H1 (cell line): ENCODE results near the gene TEX48. TPM values are rescaled to one million over a fixed set of nuclear protein-coding genes. Genes with fewer than 3 reads are reported as not detected.

Source experiments
- CTCF ChIA-PET: fragments of 300-600 bp; sonication (Branson Sonifier 250); formaldehyde crosslinking; loops from one replicate; lab custom pipeline; 2021; ENCODE audit not compliant: partially characterized antibody; lab: Charles Lee
- POLR2A ChIA-PET: fragments of 300-600 bp; sonication (Branson Sonifier 250); formaldehyde crosslinking; loops from one replicate; lab custom pipeline; 2021; ENCODE audit warnings: inconsistent platforms; ENCODE audit not compliant: partially characterized antibody; lab: Charles Lee
- DNase-seq, 2 experiments: peaks; one replicate each; pipeline versions ENCODE4 v3.0.0 to v3.0.0-alpha.2; 2010 to 2022; ENCODE audit warnings: low spot score in 2 of 2, low read depth in 1 of 2, mixed read lengths in 1 of 2
- FAIRE-seq: peaks from 2 replicates; lab custom pipeline; 2011; peaks lifted over from hg19 to GRCh38; lab: Jason Lieb, UNC
- H2AFZ ChIP-seq: 2 replicates; pipeline ENCODE4 v1.8.1; 2012; ENCODE audit warnings: low read length, inconsistent platforms
- H2AK5ac ChIP-seq: 2 replicates; pipeline ENCODE4 v1.6.1; 2013; ENCODE audit warnings: low read depth, low read length
- H2BK120ac ChIP-seq: replicated peaks from 2 replicates; pipeline ENCODE3; 2013; ENCODE audit warnings: low read depth, low read length, inconsistent platforms
- H2BK12ac ChIP-seq: 2 replicates; pipeline ENCODE4 v1.6.1; 2013; ENCODE audit warnings: low read depth, low read length
- H2BK15ac ChIP-seq: 2 replicates; pipeline ENCODE4 v1.6.1; 2013; ENCODE audit warnings: low read length
- H2BK20ac ChIP-seq: 2 replicates; pipeline ENCODE4 v1.6.1; 2013; ENCODE audit warnings: low read length
- H2BK5ac ChIP-seq: 2 replicates; pipeline ENCODE4 v1.6.1; 2013; ENCODE audit warnings: low read depth, low read length
- H3K14ac ChIP-seq: 2 replicates; pipeline ENCODE4 v1.6.1; 2013; ENCODE audit warnings: inconsistent platforms; ENCODE audit not compliant: insufficient read length
- H3K18ac ChIP-seq: 2 replicates; pipeline ENCODE4 v1.6.1; 2013; ENCODE audit warnings: low read length; ENCODE audit errors: extremely low read depth
- H3K23ac ChIP-seq: 2 replicates; pipeline ENCODE4 v1.6.1; 2013; ENCODE audit warnings: inconsistent platforms; ENCODE audit not compliant: insufficient read length
- H3K23me2 ChIP-seq: 2 replicates; pipeline ENCODE4 v1.6.1; 2013; ENCODE audit warnings: low read depth, low read length
- H3K27ac ChIP-seq: 2 replicates; pipeline ENCODE4 v1.6.1; 2011; ENCODE audit warnings: low read depth, low read length, inconsistent platforms
- H3K27me3 ChIP-seq, 4 experiments: replicated peaks in 1 of 4; 1 replicate in 1 of 4; 2 replicates in 3 of 4; pipeline versions ENCODE4 v1.6.1 to v1.8.1; 2011 to 2013; ENCODE audit warnings: low read length in 3 of 4, mild to moderate bottlenecking in 3 of 4, inconsistent platforms in 2 of 4, mixed read lengths in 2 of 4, moderate library complexity in 1 of 4; ENCODE audit not compliant: control insufficient read depth in 3 of 4, insufficient read depth in 3 of 4; ENCODE audit errors: extremely low read depth in 1 of 4
- H3K36me3 ChIP-seq, 4 experiments: 2 replicates each; pipeline versions ENCODE4 v1.6.1 to v1.8.1; 2011 to 2013; ENCODE audit warnings: mild to moderate bottlenecking in 4 of 4, low read length in 3 of 4, moderate library complexity in 2 of 4, control low read depth in 1 of 4, inconsistent platforms in 1 of 4; ENCODE audit not compliant: insufficient read depth in 4 of 4, control insufficient read depth in 2 of 4
- H3K4ac ChIP-seq: replicated peaks from 2 replicates; pipeline ENCODE3; 2013; ENCODE audit warnings: low read length, low read depth, mixed read lengths, inconsistent platforms; ENCODE audit not compliant: insufficient read length
- H3K4me1 ChIP-seq, 4 experiments: replicated peaks in 1 of 4; 1 replicate in 1 of 4; 2 replicates in 3 of 4; pipeline versions ENCODE4 v1.6.1 to v1.8.1; 2011 to 2013; ENCODE audit warnings: low read length in 3 of 4, inconsistent platforms in 2 of 4, mixed read lengths in 1 of 4; ENCODE audit not compliant: insufficient read depth in 4 of 4, control insufficient read depth in 3 of 4
- H3K4me2 ChIP-seq, 2 experiments: 2 replicates each; pipeline versions ENCODE4 v1.6.1 to v1.8.1; 2011 to 2013; ENCODE audit warnings: low read depth in 2 of 2, low read length in 2 of 2, control low read depth in 1 of 2, inconsistent platforms in 1 of 2, mild to moderate bottlenecking in 1 of 2; ENCODE audit not compliant: insufficient read depth in 1 of 2
- H3K4me3 ChIP-seq, 4 experiments: fragments of 200-600, 300-600 bp in 1 of 4; sonication (generic), shearing (Covaris generic), sonication (Bioruptor Twin) in 1 of 4; 2 replicates each; pipeline versions ENCODE4 v1.5.1 to v1.8.1; 2011 to 2016; ENCODE audit warnings: low read length in 4 of 4, low read depth in 3 of 4, control low read depth in 2 of 4, inconsistent platforms in 2 of 4, mild to moderate bottlenecking in 2 of 4, mixed read lengths in 1 of 4, moderate library complexity in 1 of 4; ENCODE audit not compliant: insufficient read depth in 2 of 4; ENCODE audit errors: extremely low read depth in 1 of 4
- H3K56ac ChIP-seq: replicated peaks from 2 replicates; pipeline ENCODE3; 2013; ENCODE audit warnings: low read depth, mild to moderate bottlenecking, mixed read lengths, low read length, inconsistent platforms; ENCODE audit not compliant: insufficient read length
- H3K79me1 ChIP-seq: 2 replicates; pipeline ENCODE4 v1.6.1; 2013; ENCODE audit warnings: low read depth, low read length, control low read depth
- H3K79me2 ChIP-seq, 2 experiments: 2 replicates each; pipeline versions ENCODE4 v1.6.1 to v1.8.1; 2012 to 2013; ENCODE audit warnings: low read length in 2 of 2, mild to moderate bottlenecking in 2 of 2, inconsistent platforms in 1 of 2; ENCODE audit not compliant: insufficient read depth in 2 of 2, control insufficient read depth in 1 of 2
- H3K9ac ChIP-seq, 4 experiments: replicated peaks in 1 of 4; 1 replicate in 1 of 4; 2 replicates in 3 of 4; pipeline versions ENCODE4 v1.6.1 to v1.8.1; 2011 to 2013; ENCODE audit warnings: low read depth in 3 of 4, low read length in 3 of 4, control low read depth in 2 of 4, mild to moderate bottlenecking in 2 of 4, moderate library complexity in 2 of 4, inconsistent platforms in 1 of 4; ENCODE audit errors: extremely low read depth in 1 of 4
- H3K9me3 ChIP-seq, 2 experiments: 2 replicates each; pipeline versions ENCODE4 v1.6.1 to v1.8.1; 2012 to 2013; ENCODE audit warnings: mild to moderate bottlenecking in 2 of 2, moderate library complexity in 2 of 2, control low read depth in 1 of 2, inconsistent platforms in 1 of 2, low read depth in 1 of 2, low read length in 1 of 2, mixed read lengths in 1 of 2; ENCODE audit not compliant: insufficient read depth in 2 of 2
- H4K20me1 ChIP-seq, 2 experiments: replicated peaks in 1 of 2; 2 replicates each; pipeline versions ENCODE3 to v1.8.1; 2011 to 2013; ENCODE audit warnings: inconsistent platforms in 2 of 2, low read length in 2 of 2, mild to moderate bottlenecking in 1 of 2; ENCODE audit not compliant: insufficient read depth in 2 of 2, control insufficient read depth in 1 of 2
- H4K5ac ChIP-seq: 2 replicates; pipeline ENCODE4 v1.6.1; 2013; ENCODE audit warnings: low read length, low read depth, mixed read lengths, inconsistent platforms; ENCODE audit not compliant: insufficient read length
- H4K8ac ChIP-seq: 2 replicates; pipeline ENCODE4 v1.8.0; 2013; ENCODE audit warnings: mild to moderate bottlenecking, moderate library complexity, low read length, inconsistent platforms; ENCODE audit not compliant: insufficient read depth; ENCODE audit errors: extremely low read depth
- H4K91ac ChIP-seq: replicated peaks from 2 replicates; pipeline ENCODE3; 2013; ENCODE audit warnings: low read length, mixed read lengths, inconsistent platforms; ENCODE audit not compliant: insufficient read length
- ATF3 ChIP-seq: IDR thresholded peaks from 2 replicates; pipeline ENCODE4 v1.6.1; 2011; ENCODE audit warnings: low read depth, mild to moderate bottlenecking, low read length; ENCODE audit not compliant: insufficient read depth
- EGR1 ChIP-seq: IDR thresholded peaks from 2 replicates; pipeline ENCODE4 v1.6.1; 2011; ENCODE audit warnings: low read depth, low read length, borderline replicate concordance
- EP300 ChIP-seq, 2 experiments: IDR thresholded peaks; 1 replicate in 1 of 2; 2 replicates in 1 of 2; pipeline ENCODE4 v1.6.1; 2011 to 2012; ENCODE audit warnings: low read depth in 2 of 2, low read length in 2 of 2, mild to moderate bottlenecking in 2 of 2, borderline replicate concordance in 1 of 2, inconsistent platforms in 1 of 2, moderate library complexity in 1 of 2
- EZH2 ChIP-seq: fragments of 200-600 bp; sonication (generic); IDR thresholded peaks from 2 replicates; pipeline ENCODE4 v1.7.1; 2012; ENCODE audit warnings: low read depth, mild to moderate bottlenecking, moderate library complexity, low read length, inconsistent platforms; ENCODE audit not compliant: severe bottlenecking
- FOSL1 ChIP-seq: IDR thresholded peaks from 2 replicates; pipeline ENCODE4 v1.6.1; 2011; ENCODE audit warnings: mild to moderate bottlenecking, low read depth, low read length, moderate library complexity; ENCODE audit not compliant: insufficient read depth
- GTF2F1 ChIP-seq: IDR thresholded peaks from 2 replicates; pipeline ENCODE4 v1.6.1; 2012; ENCODE audit warnings: low read depth, low read length, improper control_type of control experiment, borderline replicate concordance
- RNF2 ChIP-seq: fragments of 200-900, 300-1000 bp; sonication (generic); IDR thresholded peaks from 2 replicates; pipeline ENCODE4 v1.7.1; 2016; ENCODE audit warnings: borderline replicate concordance, low read depth, mild to moderate bottlenecking, antibody characterized with exemption, low read length; ENCODE audit not compliant: poor library complexity, severe bottlenecking; ENCODE audit errors: missing control alignments
- SP4 ChIP-seq: IDR thresholded peaks from 2 replicates; pipeline ENCODE4 v1.6.1; 2012; ENCODE audit warnings: low read length, inconsistent platforms
- SRF ChIP-seq: IDR thresholded peaks from 2 replicates; pipeline ENCODE4 v1.6.1; 2011; ENCODE audit warnings: mild to moderate bottlenecking, low read depth, low read length, moderate library complexity
- SUZ12 ChIP-seq: fragments of 200-600 bp; sonication (generic); IDR thresholded peaks from 2 replicates; pipeline ENCODE4 v1.6.1; 2012; ENCODE audit warnings: mild to moderate bottlenecking, inconsistent platforms, low read length, moderate library complexity, mixed read lengths
- WGBS, 2 experiments: shearing (Covaris generic) in 1 of 2; methylation state at CpG; one replicate each; pipeline versions ENCODE4 v1.1.6 to v1.1.7; 2013 to 2015; ENCODE audit warnings: low lambda C conversion rate in 2 of 2, mixed read lengths in 2 of 2, inconsistent platforms in 1 of 2, low coverage in 1 of 2, missing lambda C conversion rate in 1 of 2; ENCODE audit not compliant: insufficient replicate concordance in 2 of 2, insufficient coverage in 1 of 2, insufficient read length in 1 of 2; ENCODE audit errors: extremely low coverage in 1 of 2, missing lambda C conversion rate in 1 of 2; 5-methylcytosine and 5-hydroxymethylcytosine counted together
- polyA plus RNA-seq, 7 experiments: library from polyadenylated mRNA; depleted of rRNA in 3 of 7; stranded (reverse) in 5 of 7; unstranded in 2 of 7; fragments of >200 nt in 5 of 7; fragments of 200-250 nt in 2 of 7; gene quantifications; 1 replicate in 5 of 7; 2 replicates in 1 of 7; 4 replicates in 1 of 7; pipeline versions ENCODE4 v1.2.1 to v1.2.3, GENCODE V29; 2011 to 2013; ENCODE audit warnings: missing spikeins in 2 of 7, mixed read lengths in 2 of 7
- total RNA-seq: library from RNA; stranded (reverse); fragmentation: NEBNext Ultra II Directional; extraction: Animal tissue kit (Norgen Biotek cat#: 25700); gene quantifications from 2 replicates; pipeline ENCODE4 v1.2.1, GENCODE V29; 2021

Gene TEX48
- total and polyA plus RNA-seq, 2 of the 8 experiments (the other 6 are each of a cell fraction or from before 2014, with no cell fraction given), result not detected

DNA sequence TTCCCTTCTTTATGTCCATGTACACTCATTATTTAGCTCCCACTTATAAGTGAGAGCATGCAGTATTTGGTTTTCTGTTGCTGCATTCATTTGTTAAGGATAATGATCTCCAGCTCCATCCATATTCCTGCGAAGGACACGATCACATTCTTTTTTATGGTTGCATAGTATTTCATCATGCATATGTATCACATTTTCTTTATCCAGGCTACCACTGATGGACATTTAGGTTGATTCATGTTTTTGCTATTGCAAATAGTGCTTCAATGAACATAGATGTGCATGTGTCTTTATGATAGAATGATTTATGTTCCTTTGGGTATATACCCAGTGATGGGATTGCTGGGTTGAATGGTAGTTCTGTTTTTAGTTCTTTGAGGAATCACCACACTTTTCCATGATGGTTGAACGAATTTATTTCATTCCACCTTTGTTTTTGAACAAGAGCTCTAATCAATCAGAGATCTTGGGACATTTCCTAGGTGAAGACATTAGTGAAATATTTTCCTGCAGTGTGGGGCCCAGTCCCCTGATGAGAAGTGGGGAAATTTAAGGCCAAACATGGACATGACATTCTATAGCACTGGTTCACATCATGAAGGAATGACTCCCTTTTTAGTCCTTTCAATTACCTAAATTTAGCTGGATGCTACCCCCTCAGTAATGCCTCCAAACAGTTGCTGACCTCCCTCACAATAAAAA lies 7.1 kb upstream of the TEX48 start:
- DNase-seq, result no peak

More for the DNA sequence above, 7.1 kb upstream of the TEX48 start:
- no peaks in the 10 kb centered on the region for H3K9me3 ChIP-seq
- no peak overlapping the region for H3K4me3 ChIP-seq
- ChIA-PET POLR2A (no interaction called here), CTCF (interaction anchor here (0.7 to 8.6 kb wide), 8 partner anchors 8 to 1458 kb away, joined by 3 to 71 read pairs (median 4); partner anchors contain the start of gene TEX48)
- no peak overlapping the region for H2AK5ac ChIP-seq
- no peaks in the 10 kb centered on the region for H3K79me1 ChIP-seq
- no peaks in the 10 kb centered on the region for H3K4me1 ChIP-seq
- H3K14ac ChIP-seq, result no peak overlapping the region
- no peak overlapping the region for H4K8ac ChIP-seq
- H4K20me1 ChIP-seq, result peaks cover 0 to 3% of the 10 kb centered on the region in 2 experiments
- no peak overlapping the region for H3K23ac ChIP-seq
- WGBS, 2 experiments, result 86% methylated on average over 3 of the region's 3 CpGs; no CpG with 5 or more reads in 1 of the 2 experiments
- H3K18ac ChIP-seq, result no peak overlapping the region
- TF ChIP-seq FOSL1 (no peak), SRF (no peak), GTF2F1 (no peak), EP300 (IDR thresholded peaks at IDR 0.05; ENCODE audit: borderline replicate concordance in 1 of 2, low read depth in 2 of 2, low read length in 2 of 2) (no peak), EZH2 (no peak), EGR1 (no peak), SP4 (no peak), RNF2 (no peak), ATF3 (no peak), SUZ12 (no peak)
- TF ChIP-seq, all 59 proteins: peak for 0
- FAIRE-seq, result no peak
- H3K4me2 ChIP-seq, result 0 out of 4 replicates have a peak overlapping the region, but pooled peaks have one; percentile 7 to 9
- H4K91ac ChIP-seq, result no peak overlapping the region
- H3K79me2 ChIP-seq, result no peaks in the 10 kb centered on the region
- H2BK5ac ChIP-seq, result no peak overlapping the region
- H2BK120ac ChIP-seq, result no peak overlapping the region
- no peak overlapping the region for H2BK12ac ChIP-seq
- H3K27me3 ChIP-seq, result no peaks in the 10 kb centered on the region
- no peak overlapping the region for H4K5ac ChIP-seq
- H2BK20ac ChIP-seq, result no peak overlapping the region
- no peaks in the 10 kb centered on the region for H3K36me3 ChIP-seq
- no peaks in the 10 kb centered on the region for H3K23me2 ChIP-seq
- H2AFZ ChIP-seq, result no peak overlapping the region
- H3K4ac ChIP-seq, result no peak overlapping the region
- H3K27ac ChIP-seq, result no peak overlapping the region
- H3K9ac ChIP-seq, result no peak overlapping the region
- H2BK15ac ChIP-seq, result no peak overlapping the region
- no peak overlapping the region for H3K56ac ChIP-seq
